Subcutaneous adipose tissue (tissue), 4 donors: Measurements from ENCODE around the gene PHLDB1. TPM values are rescaled to one million over a fixed set of nuclear protein-coding genes. Genes with fewer than 3 reads are reported as not detected.

ENCODE experiments used
- total RNA-seq, 4 donors: library from RNA; depleted of rRNA; stranded (reverse); fragments of >200 nt; gene quantifications; one replicate each; pipeline ENCODE4 v1.1.0, GENCODE V29; 2016
- TF ChIP-seq, protein P1 (sequence below): fragments of 450-650 bp; IDR thresholded peaks from one replicate; pipeline ENCODE4 v1.5.1; 2016; ENCODE audit warnings: low read depth, mild to moderate bottlenecking, control low read depth, antibody characterized with exemption, moderate library complexity

The PHLDB1 gene
- total RNA-seq, 4 donors from 2014 or later: 137 to 535 (median 197) TPM

DNA sequence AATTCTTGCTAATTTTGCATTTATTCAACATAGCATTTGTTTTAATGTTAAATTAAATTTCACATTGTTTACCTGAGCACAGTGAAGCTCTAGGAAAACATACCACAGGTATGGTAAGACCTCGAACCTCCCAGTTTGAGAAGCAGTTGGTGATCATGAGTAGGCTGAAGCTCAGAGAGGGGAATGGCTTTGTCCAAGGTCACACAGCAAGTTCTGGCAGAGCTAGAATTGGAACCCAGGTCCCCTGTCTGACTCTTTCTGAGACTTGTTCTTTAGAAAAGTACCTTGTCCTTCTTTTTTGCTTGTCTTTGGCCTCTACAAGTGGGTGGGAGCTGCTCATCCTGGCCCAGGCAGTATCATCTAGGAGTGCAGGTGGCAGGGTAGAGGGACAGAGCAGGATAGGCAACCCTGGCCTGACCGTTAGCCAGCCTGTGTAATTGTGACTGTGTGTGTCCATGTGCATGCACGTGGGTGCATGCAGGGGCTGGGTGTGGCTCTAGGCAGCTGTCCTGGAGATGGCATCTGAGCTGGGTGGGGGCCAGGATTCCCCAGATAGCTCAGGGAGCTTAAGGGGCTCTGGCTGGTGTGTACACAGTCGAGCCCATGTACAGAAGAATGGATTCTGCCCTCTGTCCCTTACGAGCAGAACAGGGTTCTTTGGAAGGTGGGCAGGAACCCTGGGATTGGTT lies 21.6 kb downstream of the PHLDB1 start:
- TF ChIP-seq, protein P1, sequence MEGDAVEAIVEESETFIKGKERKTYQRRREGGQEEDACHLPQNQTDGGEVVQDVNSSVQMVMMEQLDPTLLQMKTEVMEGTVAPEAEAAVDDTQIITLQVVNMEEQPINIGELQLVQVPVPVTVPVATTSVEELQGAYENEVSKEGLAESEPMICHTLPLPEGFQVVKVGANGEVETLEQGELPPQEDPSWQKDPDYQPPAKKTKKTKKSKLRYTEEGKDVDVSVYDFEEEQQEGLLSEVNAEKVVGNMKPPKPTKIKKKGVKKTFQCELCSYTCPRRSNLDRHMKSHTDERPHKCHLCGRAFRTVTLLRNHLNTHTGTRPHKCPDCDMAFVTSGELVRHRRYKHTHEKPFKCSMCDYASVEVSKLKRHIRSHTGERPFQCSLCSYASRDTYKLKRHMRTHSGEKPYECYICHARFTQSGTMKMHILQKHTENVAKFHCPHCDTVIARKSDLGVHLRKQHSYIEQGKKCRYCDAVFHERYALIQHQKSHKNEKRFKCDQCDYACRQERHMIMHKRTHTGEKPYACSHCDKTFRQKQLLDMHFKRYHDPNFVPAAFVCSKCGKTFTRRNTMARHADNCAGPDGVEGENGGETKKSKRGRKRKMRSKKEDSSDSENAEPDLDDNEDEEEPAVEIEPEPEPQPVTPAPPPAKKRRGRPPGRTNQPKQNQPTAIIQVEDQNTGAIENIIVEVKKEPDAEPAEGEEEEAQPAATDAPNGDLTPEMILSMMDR: no peak

DNA sequence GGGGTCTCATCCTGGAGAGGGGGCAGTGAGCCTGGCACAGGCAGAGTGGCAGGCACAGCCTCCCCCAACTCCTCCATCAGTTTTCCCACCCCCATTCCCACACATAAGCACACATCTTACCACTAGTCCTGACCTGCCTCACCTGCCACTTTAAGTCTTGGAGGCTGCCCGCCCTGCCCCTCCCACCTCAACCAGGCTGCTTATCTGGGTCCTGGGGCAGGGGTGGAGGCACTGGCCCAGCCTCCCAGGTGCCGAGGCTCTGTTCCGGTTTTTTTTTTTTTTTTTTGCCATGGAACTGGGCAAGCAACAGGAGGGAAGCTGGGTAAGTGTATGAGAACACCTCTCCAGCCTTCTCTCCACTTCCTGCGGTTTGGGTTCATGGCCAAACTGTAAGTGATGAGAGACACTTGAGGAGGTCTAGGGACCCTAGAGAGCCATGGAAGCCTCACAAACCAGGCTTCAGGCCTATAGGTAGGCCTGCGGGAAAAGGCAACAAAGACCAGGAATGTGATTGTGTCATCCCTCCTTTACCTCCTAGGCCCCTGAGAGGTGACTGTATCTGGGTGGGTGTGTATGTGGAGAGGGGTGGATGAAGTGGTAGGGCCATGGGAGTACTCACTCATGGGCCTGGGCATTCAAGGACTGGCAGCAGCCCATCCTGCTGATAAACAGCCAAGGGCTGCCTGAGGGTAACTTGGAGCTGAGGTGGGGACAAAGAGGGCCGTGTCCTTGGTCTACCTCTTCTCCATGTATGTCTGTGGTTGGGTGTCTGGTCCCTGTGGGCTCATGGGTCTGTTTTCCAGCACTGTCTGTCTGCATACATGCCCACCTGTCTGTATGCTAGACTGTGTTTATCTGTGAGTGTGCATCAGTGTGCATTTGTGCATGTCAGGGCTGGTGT lies 22.6 kb downstream of the PHLDB1 start:
- TF ChIP-seq, protein P1: no peak

- TF ChIP-seq, protein P1: no peak
Measured at GRCh38 chr11:118631142-118631909, 23.9 kb downstream of the PHLDB1 start.

DNA sequence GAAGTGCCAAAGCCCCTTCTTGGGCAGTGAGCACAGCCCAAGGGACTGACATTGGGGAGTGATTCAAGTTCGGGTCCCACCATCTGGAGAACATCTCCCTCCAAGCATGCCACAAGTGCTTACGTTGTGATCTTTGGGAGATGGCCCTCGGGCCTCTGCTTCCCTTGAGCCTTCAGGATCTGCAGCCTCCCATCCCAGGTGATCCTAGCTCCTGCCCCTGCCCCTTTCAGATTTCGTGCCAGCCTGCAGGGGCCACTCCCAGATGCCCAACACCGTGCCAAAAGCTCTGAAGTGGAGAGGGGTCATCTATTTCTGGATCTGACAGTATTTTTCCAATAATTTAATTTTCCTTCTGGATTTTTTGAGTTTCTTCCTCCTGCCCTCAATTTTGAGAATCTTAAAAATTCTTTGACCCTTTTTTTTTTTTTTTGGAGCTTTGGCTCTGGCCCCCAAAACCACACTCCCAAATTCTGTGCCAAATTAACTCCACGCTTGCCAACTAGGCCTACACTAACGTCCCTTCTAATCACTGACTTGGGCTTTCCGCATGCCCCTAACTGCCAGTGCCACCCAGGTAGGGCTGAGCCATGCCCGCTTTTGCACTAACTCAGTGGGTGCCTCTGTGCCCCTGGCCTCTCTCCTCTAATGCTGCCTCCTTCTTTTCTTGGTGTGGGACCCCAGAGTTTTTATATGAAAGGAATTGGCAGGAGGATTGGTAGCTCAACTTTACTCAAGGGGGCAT lies 25.3 kb downstream of the PHLDB1 start:
- TF ChIP-seq, protein P1: no peak

- TF ChIP-seq, protein P1: no peak
Measured at GRCh38 chr11:118633319-118633690, 25.9 kb downstream of the PHLDB1 start.

DNA sequence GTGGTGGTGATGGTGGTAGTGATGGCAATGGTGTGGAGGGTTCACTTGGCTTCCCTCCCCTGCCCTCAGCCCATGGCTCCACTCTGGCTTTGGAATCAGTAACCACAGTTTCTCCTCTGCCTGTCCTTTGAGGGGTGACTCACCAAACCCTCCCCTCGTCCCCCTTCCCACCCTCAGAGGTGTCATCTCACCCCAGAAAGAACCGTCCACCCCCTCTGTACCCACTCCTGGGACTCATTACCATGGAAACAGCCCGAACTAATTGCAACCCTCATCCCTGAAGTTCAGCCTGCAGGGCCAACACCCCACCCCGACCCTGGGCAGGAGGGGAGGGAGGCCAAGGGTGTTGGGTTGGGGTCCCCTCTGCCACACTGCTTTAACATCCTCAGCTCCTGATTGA lies 26.6 kb downstream of the PHLDB1 start:
- TF ChIP-seq, protein P1: no peak
